Pancreas (tissue), 10 donors: ENCODE results near the gene WIZ. TPM values are rescaled to one million over a fixed set of nuclear protein-coding genes. Genes with fewer than 3 reads are reported as not detected.

Source experiments
- ATAC-seq, 4 donors: fragments of 200-7000 bp; cut with Tn5 transposase; one replicate each; pipeline versions ENCODE4 v1.8.0 to v1.9.1; 2020; ENCODE audit warnings: mild to moderate bottlenecking in 4 of 4, moderate library complexity in 4 of 4
- DNase-seq, 6 donors: peaks; one replicate each; pipeline ENCODE4 v3.0.0-alpha.2; 2020
- FAIRE-seq: peaks from 2 replicates; lab custom pipeline; 2012; peaks lifted over from hg19 to GRCh38; lab: Jason Lieb, UNC
- H3K27ac ChIP-seq, 4 donors: fragments of 200-600 bp; sonication (generic); 1 replicate in 3 of 4; 2 replicates in 1 of 4; pipeline versions ENCODE4 v1.5.0 to v1.8.0; 2020
- H3K27me3 ChIP-seq, 4 donors: fragments of 200-600 bp; one replicate each; pipeline ENCODE4 v1.8.0; 2021
- H3K36me3 ChIP-seq, 3 donors: fragments of 200-600 bp; sonication (generic) in 1 of 3; one replicate each; pipeline versions ENCODE4 v1.5.0 to v1.8.0; 2020 to 2021
- H3K4me1 ChIP-seq, 3 donors: fragments of 200-600 bp; one replicate each; pipeline ENCODE4 v1.8.0; 2021
- H3K4me3 ChIP-seq, 4 donors: fragments of 200-600 bp; sonication (generic) in 2 of 4; one replicate each; pipeline versions ENCODE4 v1.5.0 to v1.8.0; 2020 to 2021
- H3K9me3 ChIP-seq, 4 donors: fragments of 200-600 bp; one replicate each; pipeline ENCODE4 v1.8.0; 2021
- WGBS, 2 donors: extraction: QIAGEN DNeasy Blood & Tissue Kit; methylation state at CpG; one replicate each; pipeline ENCODE4 v1.1.7; 2013; 5-methylcytosine and 5-hydroxymethylcytosine counted together
- intact Hi-C, 3 donors: fragments of 100-400 bp; cut with DNase I; formaldehyde crosslinking; loops; one replicate each; pipeline versions ENCODE4 v1.11.1 to v1.14.2; 2022
- polyA plus RNA-seq, 2 donors: library from polyadenylated mRNA; stranded (reverse); fragments of 200-250 nt; gene quantifications; one replicate each; pipeline ENCODE4 v1.2.3, GENCODE V29; 2013
- total RNA-seq, 6 donors: library from RNA; stranded (reverse); fragmentation: NEBNext Ultra II Directional in 4 of 6; extraction: Animal tissue kit (Norgen Biotek cat#: 25700) in 4 of 6; gene quantifications; one replicate each; pipeline versions ENCODE4 v1.2.1 to v1.2.4, GENCODE V29; 2021 to 2023
- TF ChIP-seq, protein P1 (sequence below), 4 donors: fragments of 200-600 bp; sonication (generic) in 3 of 4; IDR thresholded peaks; one replicate each; pipeline versions ENCODE4 v1.5.0 to v1.8.0; 2021; ENCODE audit warnings: antibody characterized with exemption in 4 of 4
- donor health status: healthy with polysubstance abuse.
- donor health status: DM: no; HTN: no; CAD: no; lungs with moderate emphysema.
- donor health status: DM: no; HTN: no; CAD: no.
- donor health status: control.
- donor health status: control.
- donor health status: Bipolar disorder and iron deficiency.
- donor health status: DM: yes; HTN: yes; CAD: no.
- donor health status: DM: no; HTN: no; CAD: no.
- donor health status: DM: no; HTN: no; CAD: no.
- donor health status: DM: yes; HTN: yes; CAD: no.

The WIZ gene
- total and polyA plus RNA-seq, 8 donors = 11.0 to 23.2 (median 16.0) TPM

DNA sequence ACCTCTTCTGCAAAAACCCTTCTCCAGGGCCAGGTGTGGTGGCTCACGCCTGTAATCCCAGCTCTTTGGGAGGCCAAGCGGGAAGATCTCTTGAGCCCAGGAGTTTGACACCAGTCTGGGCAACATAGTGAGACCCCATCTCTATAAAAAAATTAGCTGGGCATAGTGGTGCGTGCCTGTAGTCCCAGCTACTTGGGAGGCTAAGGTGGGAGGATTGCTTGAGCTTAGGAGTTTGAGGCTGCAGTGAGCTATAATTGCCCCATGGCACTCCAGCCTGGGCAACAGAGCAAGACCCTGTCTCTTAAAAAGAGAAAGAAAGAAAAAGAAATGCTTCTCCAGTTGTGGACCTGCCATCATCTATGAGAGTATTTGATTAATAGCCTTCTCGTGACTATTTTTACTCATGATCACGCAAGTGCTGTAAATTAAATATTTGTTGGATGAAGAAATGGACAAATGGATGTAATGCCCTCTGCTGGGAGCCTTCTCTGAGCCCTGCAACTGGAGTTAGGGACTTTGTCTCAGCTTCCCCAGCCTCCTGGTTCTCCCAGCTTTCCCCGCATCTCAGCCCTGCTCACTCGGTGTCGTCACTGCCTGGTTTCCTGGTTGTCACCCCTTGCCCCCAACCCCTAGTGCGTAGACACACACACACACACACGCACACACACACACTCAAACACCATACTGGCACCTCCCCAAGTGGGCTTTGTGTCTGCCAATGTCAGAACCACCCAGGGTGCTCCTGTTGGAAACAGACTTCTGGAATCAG is 12.2 kb downstream of the WIZ start:
- no peaks in the 10 kb centered on the region for H3K9me3 ChIP-seq
- intact Hi-C loops = no loop called here
- TF ChIP-seq, protein P1, sequence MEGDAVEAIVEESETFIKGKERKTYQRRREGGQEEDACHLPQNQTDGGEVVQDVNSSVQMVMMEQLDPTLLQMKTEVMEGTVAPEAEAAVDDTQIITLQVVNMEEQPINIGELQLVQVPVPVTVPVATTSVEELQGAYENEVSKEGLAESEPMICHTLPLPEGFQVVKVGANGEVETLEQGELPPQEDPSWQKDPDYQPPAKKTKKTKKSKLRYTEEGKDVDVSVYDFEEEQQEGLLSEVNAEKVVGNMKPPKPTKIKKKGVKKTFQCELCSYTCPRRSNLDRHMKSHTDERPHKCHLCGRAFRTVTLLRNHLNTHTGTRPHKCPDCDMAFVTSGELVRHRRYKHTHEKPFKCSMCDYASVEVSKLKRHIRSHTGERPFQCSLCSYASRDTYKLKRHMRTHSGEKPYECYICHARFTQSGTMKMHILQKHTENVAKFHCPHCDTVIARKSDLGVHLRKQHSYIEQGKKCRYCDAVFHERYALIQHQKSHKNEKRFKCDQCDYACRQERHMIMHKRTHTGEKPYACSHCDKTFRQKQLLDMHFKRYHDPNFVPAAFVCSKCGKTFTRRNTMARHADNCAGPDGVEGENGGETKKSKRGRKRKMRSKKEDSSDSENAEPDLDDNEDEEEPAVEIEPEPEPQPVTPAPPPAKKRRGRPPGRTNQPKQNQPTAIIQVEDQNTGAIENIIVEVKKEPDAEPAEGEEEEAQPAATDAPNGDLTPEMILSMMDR (IDR thresholded peaks at IDR 0.05) = no peak
- H3K27ac ChIP-seq = peak overlapping the region in 1 of 4 donors; percentile 18
- WGBS, 2 donors = 60 to 70% methylated on average over 10 of the region's 10 CpGs
- FAIRE-seq (no peak), ATAC-seq (peak in 1 of 4 donors; percentile 2), DNase-seq (no peak)
- no peaks in the 10 kb centered on the region for H3K36me3 ChIP-seq
- no peaks in the 10 kb centered on the region for H3K27me3 ChIP-seq
- H3K4me3 ChIP-seq = no peak overlapping the region
- H3K4me1 ChIP-seq = peaks cover 0 to 4% (median 0%) of the 10 kb centered on the region in 3 donors

DNA sequence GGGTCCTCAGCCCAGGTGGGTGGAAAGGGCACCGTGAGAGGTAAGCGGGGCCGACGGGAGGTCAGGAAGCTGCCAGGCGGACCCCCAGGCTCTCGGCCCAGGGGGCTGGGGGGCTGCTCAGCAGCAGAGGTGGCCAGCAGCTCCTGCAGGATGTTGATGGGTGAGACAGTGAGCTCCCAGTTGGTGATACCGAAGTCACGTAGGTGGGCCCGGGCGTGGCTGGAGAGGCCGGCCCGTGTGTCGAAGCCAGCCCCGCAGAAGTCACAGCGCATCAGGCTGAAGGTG is 13.0 kb downstream of the WIZ start:
- intact Hi-C loops = no loop called here
- no peak for DNase-seq
- H3K27ac ChIP-seq = no peak overlapping the region
- FAIRE-seq = no peak
- H3K4me3 ChIP-seq = no peak overlapping the region
- H3K27me3 ChIP-seq = no peaks in the 10 kb centered on the region
- H3K36me3 ChIP-seq = no peaks in the 10 kb centered on the region
- no peaks in the 10 kb centered on the region for H3K9me3 ChIP-seq
- TF ChIP-seq, protein P1 (IDR thresholded peaks at IDR 0.05) = no peak
- ATAC-seq = no peak
- peaks cover 0 to 4% (median 0%) of the 10 kb centered on the region in 3 donors for H3K4me1 ChIP-seq
- 91% methylated on average over 14 to 15 of the region's 15 CpGs for WGBS, 2 donors

DNA sequence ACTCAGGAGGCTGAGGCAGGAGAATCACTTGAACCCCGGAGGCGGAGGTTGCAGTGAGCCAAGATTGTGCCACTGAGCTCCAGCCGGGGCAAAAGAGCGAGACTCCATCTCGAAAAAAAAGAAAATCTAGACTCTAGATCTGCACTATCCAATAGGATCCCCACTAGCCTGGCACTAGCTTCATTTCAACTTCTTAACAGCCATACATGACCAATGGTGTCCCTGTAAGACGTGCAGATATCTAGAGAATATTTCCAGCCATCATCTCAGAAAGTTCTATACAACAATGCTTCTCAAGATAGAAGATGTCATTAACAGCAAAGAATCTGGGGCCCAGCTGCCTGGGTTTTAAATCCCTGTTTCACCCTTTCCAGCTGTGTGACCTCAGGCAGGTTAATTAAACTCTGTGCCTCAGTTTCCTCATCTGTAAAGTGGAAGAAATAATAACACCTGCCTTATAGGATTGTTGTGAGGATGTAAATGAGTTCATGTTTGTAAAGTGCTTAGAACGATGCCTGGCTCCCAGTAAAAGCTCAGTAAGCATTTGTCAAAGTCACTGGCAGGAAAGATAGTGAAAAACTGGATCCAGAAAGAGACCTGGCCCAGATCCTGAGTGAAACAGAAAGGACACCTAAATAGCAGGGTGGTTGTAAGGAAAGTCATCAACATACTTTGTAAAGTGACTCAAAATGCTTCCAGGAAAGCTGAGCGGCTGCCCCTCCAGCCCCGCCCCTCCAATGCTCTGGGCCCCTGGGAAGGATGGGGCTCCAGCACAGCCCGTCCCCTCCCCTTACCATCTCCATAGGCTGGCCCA is 13.5 kb downstream of the WIZ start:
- TF ChIP-seq, protein P1 (IDR thresholded peaks at IDR 0.05) = no peak
- H3K4me3 ChIP-seq = no peak overlapping the region
- H3K36me3 ChIP-seq = no peaks in the 10 kb centered on the region
- WGBS, 2 donors = 79 to 87% methylated on average over 10 of the region's 10 CpGs
- no peaks in the 10 kb centered on the region for H3K9me3 ChIP-seq
- intact Hi-C loops = no loop called here
- DNase-seq (no peak), FAIRE-seq (no peak), ATAC-seq (no peak)
- H3K27ac ChIP-seq = no peak overlapping the region
- H3K27me3 ChIP-seq = no peaks in the 10 kb centered on the region
- H3K4me1 ChIP-seq = peaks cover 0 to 10% (median 0%) of the 10 kb centered on the region in 3 donors

DNA sequence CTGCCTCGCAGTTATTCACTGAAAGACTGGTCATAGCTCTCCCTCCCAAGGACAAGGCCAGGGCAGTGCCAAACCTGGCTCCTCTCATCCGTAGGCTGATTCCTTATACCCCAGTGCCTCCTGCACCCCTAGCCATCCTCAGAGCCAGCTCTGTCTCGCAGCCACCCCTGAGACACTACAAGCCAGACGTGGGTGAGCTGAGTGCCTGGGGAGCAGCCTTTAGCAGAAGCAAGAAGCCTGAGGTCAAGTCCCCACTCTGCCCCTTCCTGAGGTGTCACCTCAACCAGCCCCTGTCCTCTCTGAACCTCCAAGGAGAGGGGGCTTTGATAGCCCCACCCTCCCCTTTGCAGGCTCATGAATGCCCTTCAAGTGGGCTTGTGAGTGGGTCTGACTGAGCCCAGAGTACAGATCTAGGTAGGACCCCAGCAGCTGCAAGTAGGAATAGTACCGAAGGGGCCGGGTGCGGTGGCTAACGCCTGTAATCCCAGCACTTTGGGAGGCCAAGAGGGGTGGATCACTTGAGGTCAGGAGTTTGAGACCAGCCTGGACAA is 16.2 kb downstream of the WIZ start:
- Histone ChIP-seq H3K4me3 (peak overlapping the region; percentile 61 to 71 (median 68)), H3K27ac (peak overlapping the region; percentile 63 to 86 (median 78)), H3K36me3 (no peaks in the 10 kb centered on the region), H3K9me3 (no peaks in the 10 kb centered on the region), H3K4me1 (peaks cover 0 to 18% (median 4%) of the 10 kb centered on the region in 3 donors), H3K27me3 (no peaks in the 10 kb centered on the region)
- DNase-seq (peak in 1 of 6 donors; percentile 60), FAIRE-seq (no peak), ATAC-seq (no peak)
- TF ChIP-seq, protein P1 (IDR thresholded peaks at IDR 0.05) = no peak
- intact Hi-C loops = no loop called here
- WGBS, 2 donors = 68 to 70% methylated on average over 8 of the region's 8 CpGs
